Parathyroid adenoma (tissue), 2 donors: ENCODE measurements around the gene AJAP1.

ENCODE experiments used
- H2AFZ ChIP-seq: fragments of 300-600 bp; sonication (generic); one replicate; pipeline ENCODE4 v1.7.0; 2017; ENCODE audit warnings: antibody characterized with exemption, mild to moderate bottlenecking
- H3K27ac ChIP-seq: fragments of 300-600 bp; sonication (generic); one replicate; pipeline ENCODE4 v1.7.0; 2017
- H3K27me3 ChIP-seq: fragments of 300-600 bp; sonication (generic); one replicate; pipeline ENCODE4 v1.7.0; 2017; ENCODE audit warnings: low read length; ENCODE audit not compliant: control insufficient read depth, insufficient read depth
- H3K36me3 ChIP-seq: fragments of 300-600 bp; sonication (generic); one replicate; pipeline ENCODE4 v1.7.0; 2017; ENCODE audit warnings: low read length; ENCODE audit not compliant: control insufficient read depth, insufficient read depth
- H3K4me1 ChIP-seq: fragments of 300-600 bp; sonication (generic); one replicate; pipeline ENCODE4 v1.7.0; 2017; ENCODE audit warnings: control low read depth
- H3K4me2 ChIP-seq: fragments of 300-600 bp; sonication (generic); one replicate; pipeline ENCODE4 v1.7.0; 2017; ENCODE audit warnings: low read length
- H3K4me3 ChIP-seq: fragments of 300-600 bp; sonication (generic); one replicate; pipeline ENCODE4 v1.7.0; 2017; ENCODE audit warnings: low read depth, low read length
- H3K79me2 ChIP-seq: fragments of 300-600 bp; sonication (generic); one replicate; pipeline ENCODE4 v1.7.0; 2017; ENCODE audit warnings: control low read depth
- H3K9ac ChIP-seq: fragments of 300-600 bp; sonication (generic); one replicate; pipeline ENCODE4 v1.7.0; 2017; ENCODE audit warnings: mild to moderate bottlenecking
- H3K9me3 ChIP-seq: fragments of 300-600 bp; sonication (generic); one replicate; pipeline ENCODE4 v1.7.0; 2017; ENCODE audit warnings: low read length; ENCODE audit not compliant: control insufficient read depth
- CTCF ChIP-seq: fragments of 300-600 bp; sonication (generic); IDR thresholded peaks from one replicate; pipeline ENCODE4 v1.7.0; 2017; ENCODE audit warnings: antibody characterized with exemption, mild to moderate bottlenecking
- donor health status: primary hyperparathyroidism.

AJAP1 gene

GRCh38 chr1:4655674-4656532 lies 1.5 kb downstream of the AJAP1 start:
- H3K27ac ChIP-seq: no peak overlapping the region
- peak overlapping the region; percentile 67 for H3K4me2 ChIP-seq
- no peaks in the 10 kb centered on the region for H3K4me1 ChIP-seq
- peak overlapping the region; percentile 60 for H3K4me3 ChIP-seq
- no peaks in the 10 kb centered on the region for H3K36me3 ChIP-seq
- H2AFZ ChIP-seq: peak overlapping the region; percentile 56
- no peak overlapping the region for H3K9ac ChIP-seq
- TF ChIP-seq CTCF: peak; percentile 67
- H3K79me2 ChIP-seq: peaks cover 1% of the 10 kb centered on the region
- H3K9me3 ChIP-seq: no peaks in the 10 kb centered on the region
- no peaks in the 10 kb centered on the region for H3K27me3 ChIP-seq

GRCh38 chr1:4656533-4657140 lies 2.2 kb downstream of the AJAP1 start:
- no peaks in the 10 kb centered on the region for H3K4me1 ChIP-seq
- no peak overlapping the region for H2AFZ ChIP-seq
- H3K27me3 ChIP-seq: no peaks in the 10 kb centered on the region
- no peak for TF ChIP-seq CTCF
- no peaks in the 10 kb centered on the region for H3K9me3 ChIP-seq
- H3K9ac ChIP-seq: no peak overlapping the region
- peak overlapping the region; percentile 53 for H3K4me2 ChIP-seq
- peaks cover 9% of the 10 kb centered on the region for H3K79me2 ChIP-seq
- no peaks in the 10 kb centered on the region for H3K36me3 ChIP-seq
- H3K27ac ChIP-seq: no peak overlapping the region
- H3K4me3 ChIP-seq: peak overlapping the region; percentile 60

- no peak overlapping the region for H3K4me3 ChIP-seq
- no peak overlapping the region for H3K27ac ChIP-seq
- no peak overlapping the region for H3K4me2 ChIP-seq
- H3K4me1 ChIP-seq: no peaks in the 10 kb centered on the region
- no peaks in the 10 kb centered on the region for H3K36me3 ChIP-seq
- H2AFZ ChIP-seq: no peak overlapping the region
- no peak for TF ChIP-seq CTCF
- H3K79me2 ChIP-seq: peaks cover 10% of the 10 kb centered on the region
- no peaks in the 10 kb centered on the region for H3K27me3 ChIP-seq
- H3K9me3 ChIP-seq: no peaks in the 10 kb centered on the region
- H3K9ac ChIP-seq: no peak overlapping the region
These were observed 2.9 kb downstream of the AJAP1 start for GRCh38 chr1:4657244-4657789.

- Histone ChIP-seq H3K9ac (no peak overlapping the region), H3K27ac (no peak overlapping the region), H3K4me3 (no peak overlapping the region)
These were observed 3.6 kb downstream of the AJAP1 start for GRCh38 chr1:4657960-4658541.

More at GRCh38 chr1:4657960-4658541, 3.6 kb downstream of the AJAP1 start:
- peaks cover 18% of the 10 kb centered on the region for H3K79me2 ChIP-seq
- H3K36me3 ChIP-seq: no peaks in the 10 kb centered on the region
- TF ChIP-seq CTCF: no peak
- H3K4me1 ChIP-seq: no peaks in the 10 kb centered on the region
- H2AFZ ChIP-seq: no peak overlapping the region
- no peaks in the 10 kb centered on the region for H3K27me3 ChIP-seq
- no peaks in the 10 kb centered on the region for H3K9me3 ChIP-seq
- H3K4me2 ChIP-seq: no peak overlapping the region
